D721Med (cell line): ENCODE data around the gene SLC41A2.

Experiments
- DNase-seq: peaks from one replicate; pipeline ENCODE4 v3.0.0; 2011; ENCODE audit warnings: low spot score; ENCODE audit not compliant: insufficient read length
- FAIRE-seq: peaks from 2 replicates; lab custom pipeline; 2011; peaks lifted over from hg19 to GRCh38; lab: Jason Lieb, UNC
- CTCF ChIP-seq: IDR thresholded peaks from 2 replicates; pipeline ENCODE4 v1.5.1; 2012; ENCODE audit warnings: mild to moderate bottlenecking, control low read depth; ENCODE audit not compliant: insufficient read depth; ENCODE audit errors: missing control alignments

The SLC41A2 gene

GRCh38 chr12:104929368-104929767, 28.7 kb downstream of the SLC41A2 start:
- FAIRE-seq (no peak), DNase-seq (no peak)
- no peak for TF ChIP-seq CTCF

- no peak for TF ChIP-seq CTCF
- DNase-seq (no peak), FAIRE-seq (no peak)
Measured at GRCh38 chr12:104928036-104928745, 29.9 kb downstream of the SLC41A2 start.

- DNase-seq = no peak
- TF ChIP-seq CTCF = no peak
- no peak for FAIRE-seq
Measured at GRCh38 chr12:104925501-104925900, 32.6 kb downstream of the SLC41A2 start.

- FAIRE-seq = no peak
- no peak for TF ChIP-seq CTCF
- no peak for DNase-seq
Measured at GRCh38 chr12:104921340-104921739, 36.8 kb downstream of the SLC41A2 start.

- DNase-seq (no peak), FAIRE-seq (no peak)
- TF ChIP-seq CTCF = no peak
Measured at GRCh38 chr12:104911942-104912341, 46.1 kb downstream of the SLC41A2 start.

- no peak for FAIRE-seq
Measured at GRCh38 chr12:104910196-104910840, 47.8 kb downstream of the SLC41A2 start.

More at GRCh38 chr12:104910196-104910840, 47.8 kb downstream of the SLC41A2 start:
- no peak for DNase-seq
- TF ChIP-seq CTCF = no peak
